Left ventricle myocardium superior (tissue), 1 donor: Measurements from ENCODE around the gene CDKN2D. TPM values are rescaled to one million over a fixed set of nuclear protein-coding genes. Genes with fewer than 3 reads are reported as not detected.
"Not testable (repeated sequence)": the region's sequence is repeated elsewhere in the genome, so short reads cannot be mapped to it uniquely, and the experiment has no call there.

Experiments used
- ATAC-seq: fragments of 200-7000 bp; cut with Tn5 transposase; one replicate; pipeline ENCODE4 v1.9.1; 2020; ENCODE audit warnings: mild to moderate bottlenecking, moderate library complexity
- DNase-seq: peaks from one replicate; pipeline ENCODE4 v3.0.0-alpha.2; 2020
- intact Hi-C: fragments of 100-400 bp; cut with micrococcal nuclease; formaldehyde crosslinking; loops from one replicate; pipeline ENCODE4 v1.11.0; 2022
- total RNA-seq: library from RNA; stranded (reverse); fragmentation: NEBNext Ultra II Directional; extraction: Animal tissue kit (Norgen Biotek cat#: 25700); gene quantifications from one replicate; pipeline ENCODE4 v1.2.1, GENCODE V29; 2021
- donor health status: DM: no; HTN: yes; CAD: no; lungs with severe emphysema.

CDKN2D gene
- total RNA-seq, 1 donor from 2014 or later = 8.3 TPM

DNA sequence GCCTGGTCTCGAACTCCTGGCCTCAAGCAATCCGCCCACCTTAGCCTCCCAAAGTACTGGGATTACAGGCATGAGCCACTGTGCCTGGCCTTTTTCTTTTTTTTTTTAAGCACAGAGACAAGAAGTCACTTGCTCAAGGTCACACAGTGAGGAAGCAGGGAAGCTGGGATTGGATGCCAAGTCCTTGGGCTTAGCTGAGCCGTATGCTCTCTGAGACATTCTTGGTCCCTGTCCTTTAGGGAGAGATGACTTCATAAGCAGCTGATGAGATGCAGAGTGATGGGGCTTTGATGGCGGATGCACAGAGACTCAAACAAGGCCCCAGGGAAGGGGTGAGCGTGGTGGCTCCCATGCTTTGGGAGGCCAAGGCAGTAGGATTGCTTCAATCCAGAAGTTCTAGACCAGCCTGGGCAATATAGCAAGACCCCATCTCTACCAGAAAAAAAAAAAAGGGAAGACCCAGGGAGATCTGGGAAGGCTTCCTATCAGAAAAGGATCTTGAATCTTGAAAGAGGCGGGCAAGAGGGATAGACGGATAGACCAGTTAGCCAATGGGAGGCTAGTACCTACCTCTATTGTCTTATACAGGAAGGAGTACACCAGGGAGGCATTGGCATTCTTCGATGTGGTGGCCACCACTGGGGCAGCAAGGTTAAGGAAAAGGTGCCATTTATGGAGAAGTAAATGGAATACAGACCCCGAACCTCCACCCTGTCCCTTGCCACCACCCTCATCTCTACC is 14.4 kb upstream of the CDKN2D start:
- ATAC-seq (no peak), DNase-seq (no peak)
- intact Hi-C loops = no loop called here

DNA sequence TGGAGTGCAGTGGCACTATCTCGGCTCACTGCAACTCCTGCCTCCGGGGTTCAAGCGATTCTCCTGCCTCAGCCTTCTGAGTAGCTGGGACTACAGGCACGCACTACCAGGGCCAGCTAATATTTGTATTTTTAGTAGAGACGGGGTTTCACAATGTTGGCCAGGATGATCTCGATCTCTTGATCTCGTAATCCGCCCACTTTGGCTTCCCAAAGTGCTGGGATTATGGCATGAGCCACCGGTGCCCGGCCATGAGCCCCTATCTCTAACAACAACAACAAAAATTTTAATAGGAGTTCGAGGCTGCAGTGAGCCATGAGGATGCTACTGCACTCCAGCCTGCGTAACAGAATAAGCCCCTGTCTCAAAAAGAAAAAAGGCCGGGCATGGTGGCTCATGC is 13.3 kb upstream of the CDKN2D start:
- intact Hi-C loops = no loop called here
- no peak for DNase-seq
- ATAC-seq = no peak

- peak; percentile 90 for DNase-seq
- intact Hi-C loops = loop anchor here (2.0 kb wide), 1 partner anchor 64 kb away; no protein-coding TSS in a partner anchor
- ATAC-seq = peak; percentile 94
Observed at GRCh38 chr19:10580979-10581631, 12.3 kb upstream of the CDKN2D start.

DNA sequence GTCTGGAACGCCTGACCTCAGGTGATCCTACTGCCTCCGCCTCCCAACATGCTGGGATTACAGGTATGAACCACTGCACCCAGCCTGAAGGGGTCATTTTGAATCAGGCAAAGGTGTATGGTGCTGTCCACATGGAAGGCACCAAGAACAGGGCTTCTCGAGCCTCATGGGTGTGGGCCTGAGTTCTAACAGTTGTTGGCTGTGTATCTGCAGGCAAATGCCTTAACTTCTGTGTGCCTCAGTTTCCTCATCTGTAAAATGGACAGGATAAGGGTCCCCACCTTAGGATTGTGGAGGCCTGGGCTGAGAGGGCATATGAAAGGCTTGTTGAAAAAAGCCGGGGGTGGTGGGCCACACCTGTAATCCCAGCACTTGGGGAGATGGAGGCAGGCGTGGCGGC is 9.2 kb upstream of the CDKN2D start:
- intact Hi-C loops = no loop called here
- no peak for ATAC-seq
- no peak for DNase-seq

GRCh38 chr19:10575011-10575716 is 6.4 kb upstream of the CDKN2D start:
- no peak for ATAC-seq
- no peak for DNase-seq
- intact Hi-C loops = no loop called here

DNA sequence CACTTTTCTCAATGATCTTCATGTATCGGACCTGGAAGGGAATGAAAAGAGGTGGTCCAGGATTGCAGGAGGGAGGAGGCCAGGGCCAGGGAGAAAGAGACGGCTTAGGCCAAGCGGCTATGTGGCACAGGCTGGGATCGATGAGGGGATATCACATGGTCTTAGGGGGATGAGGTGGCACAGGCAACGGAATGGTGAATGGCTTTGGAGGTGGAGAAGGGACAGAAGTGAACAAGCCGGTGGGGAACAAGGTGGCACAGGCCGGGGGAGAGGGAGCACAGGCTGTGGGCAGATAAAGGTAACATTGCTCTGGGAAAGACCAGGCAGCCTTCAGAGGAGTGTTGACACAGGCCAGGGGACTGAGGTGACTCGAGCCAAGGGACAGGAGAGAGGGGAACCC is 5.7 kb upstream of the CDKN2D start:
- intact Hi-C loops = no loop called here
- no peak for DNase-seq
- no peak for ATAC-seq

DNA sequence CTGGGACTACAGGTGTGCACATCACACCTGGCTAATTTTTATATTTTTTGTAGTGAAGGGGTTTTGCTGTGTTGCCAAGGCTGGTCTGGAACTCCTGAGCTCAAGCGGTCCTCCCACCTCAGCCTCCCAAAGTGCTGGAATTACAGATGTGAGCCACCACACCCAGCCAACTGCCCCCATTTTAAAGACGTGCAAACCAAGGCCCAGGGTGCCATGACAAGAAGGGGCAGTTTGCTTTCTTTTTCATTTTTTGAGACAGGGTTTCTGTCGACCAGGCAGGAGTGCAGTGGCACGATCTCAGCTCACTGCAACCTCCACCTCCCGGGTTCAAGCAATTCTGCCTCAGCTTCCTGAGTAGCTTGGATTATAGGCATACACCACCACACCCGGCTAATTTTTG is 5.0 kb upstream of the CDKN2D start:
- intact Hi-C loops, DNase-seq, ATAC-seq: not testable (repeated sequence)

- intact Hi-C loops = no loop called here
- ATAC-seq (no peak), DNase-seq (no peak)
Observed at GRCh38 chr19:10568062-10568825, 535 bp downstream of the CDKN2D start.

- ATAC-seq = no peak
- intact Hi-C loops = no loop called here
Observed at GRCh38 chr19:10567656-10568055, 1.1 kb downstream of the CDKN2D start.

GRCh38 chr19:10566658-10567410 is 1.9 kb downstream of the CDKN2D start:
- DNase-seq = peak; percentile 45
- no peak for ATAC-seq
- intact Hi-C loops = no loop called here

More at GRCh38 chr19:10567656-10568055, 1.1 kb downstream of the CDKN2D start:
- no peak for DNase-seq

- intact Hi-C loops = no loop called here
- ATAC-seq (no peak), DNase-seq (no peak)
Observed at GRCh38 chr19:10566408-10566657, 2.4 kb downstream of the CDKN2D start.

DNA sequence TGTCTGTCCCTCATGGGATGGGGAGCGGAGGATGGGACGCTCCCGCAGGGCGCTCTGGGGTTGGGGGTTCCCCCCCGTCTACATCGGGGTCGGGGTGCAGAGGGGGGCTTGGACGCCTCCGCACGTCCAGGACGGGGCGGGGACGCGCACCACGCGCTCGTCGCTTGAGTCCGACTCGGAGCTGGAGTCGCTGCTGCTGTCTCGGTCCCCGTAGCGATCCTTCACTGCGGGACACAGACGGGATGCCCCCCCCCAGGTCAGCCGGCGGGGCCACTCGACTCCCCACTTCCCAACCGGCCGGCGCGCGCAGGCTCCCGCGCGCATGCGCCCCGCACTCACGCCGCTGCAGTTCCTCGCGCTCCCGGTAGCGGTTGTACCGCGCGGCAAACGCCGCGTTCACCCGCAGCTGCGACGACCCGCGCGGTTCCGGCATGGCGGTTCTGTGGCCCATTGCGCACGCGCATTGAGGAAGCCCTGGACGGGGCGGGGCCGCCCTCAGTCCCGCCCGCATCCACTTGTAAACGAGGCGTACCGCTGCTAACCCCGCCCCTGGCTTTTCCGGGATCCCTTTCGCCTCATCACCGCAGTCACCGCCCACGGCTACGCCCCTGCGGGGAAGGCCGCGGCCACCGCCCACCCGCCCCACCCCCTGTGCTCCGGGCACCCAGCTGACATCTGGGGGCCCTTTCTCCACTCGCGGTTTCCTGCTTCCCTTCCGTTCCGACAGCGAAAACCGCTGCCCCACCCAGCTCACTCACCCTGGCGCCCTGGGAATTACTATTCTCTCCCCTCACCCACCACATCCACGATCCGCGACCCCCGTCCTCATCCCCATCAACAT is 3.0 kb downstream of the CDKN2D start, which contains the start of gene KRI1:
Gene KRI1 (minus strand): TSS at position 444 of the 841 bp plus-strand sequence. CDS start 11 bp downstream, at position 433.
- DNase-seq (peak; percentile 99), ATAC-seq (peak; percentile 82)
- intact Hi-C loops = no loop called here

DNA sequence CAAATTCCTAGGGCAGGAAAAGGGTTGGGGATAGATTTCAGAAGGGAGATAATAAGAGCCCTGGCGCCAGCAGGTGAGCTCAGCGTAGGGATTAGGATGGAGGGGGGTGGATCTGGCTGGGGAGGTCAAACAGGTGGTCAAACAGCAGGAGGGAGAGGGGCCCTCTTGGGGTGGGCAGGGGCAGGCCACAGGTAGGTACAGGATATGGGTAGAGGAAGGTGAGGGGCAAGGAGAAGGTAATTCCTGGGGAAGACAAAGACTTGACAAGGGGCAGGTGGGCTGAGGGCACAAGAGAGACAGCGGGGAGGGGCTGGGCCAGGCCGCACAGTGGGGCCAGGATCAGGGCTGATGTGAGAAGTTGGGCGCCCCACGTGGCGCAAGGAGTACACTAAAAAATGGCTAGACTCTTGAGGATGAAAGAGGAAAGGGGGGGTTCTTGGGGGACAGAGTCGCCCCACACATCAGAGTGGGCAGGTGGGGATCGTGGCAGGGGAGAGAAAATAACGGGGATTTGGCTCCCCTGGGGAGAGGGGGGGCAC is 3.7 kb downstream of the CDKN2D start:
- intact Hi-C loops = no loop called here
- ATAC-seq (peak; percentile 3), DNase-seq (peak; percentile 61)

DNA sequence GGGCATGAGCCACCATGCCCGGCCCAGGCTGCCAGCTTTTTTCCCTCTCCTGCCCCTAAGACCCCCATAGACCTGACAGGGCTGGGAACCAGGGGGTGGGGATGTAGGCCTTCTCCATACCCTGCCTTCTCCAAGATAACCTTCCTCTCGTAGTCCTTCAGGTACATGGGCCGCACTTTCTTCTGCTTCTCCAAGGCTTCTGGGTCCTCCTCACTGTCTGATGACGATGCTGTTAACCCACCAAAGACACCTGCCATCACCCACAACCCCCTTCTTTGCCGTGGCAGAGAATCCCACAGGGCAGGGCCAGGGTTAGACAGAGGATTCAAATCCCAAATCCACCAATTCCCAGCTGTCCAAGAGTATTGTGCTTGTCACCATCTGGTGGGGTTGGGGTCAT is 6.2 kb downstream of the CDKN2D start:
- intact Hi-C loops = no loop called here
- no peak for ATAC-seq
- no peak for DNase-seq

DNA sequence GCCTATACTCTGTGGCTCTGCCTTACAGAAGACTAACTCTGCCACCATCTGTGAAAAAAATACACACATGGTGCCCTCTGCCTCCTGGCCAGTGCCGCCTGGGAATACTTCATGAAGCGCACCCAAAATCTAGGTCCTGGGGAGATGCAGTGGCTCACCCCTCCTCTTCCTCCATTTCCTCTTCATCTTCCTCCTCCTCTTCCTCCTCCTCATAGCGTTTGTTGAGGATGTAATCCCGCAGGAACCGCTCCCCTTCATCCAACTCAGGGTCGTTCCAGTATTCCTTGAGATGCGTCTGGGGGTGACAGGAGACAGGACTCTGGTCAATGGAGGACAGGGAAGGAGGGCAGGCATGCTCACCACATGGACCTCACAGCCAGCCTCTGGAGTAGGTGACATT is 8.6 kb downstream of the CDKN2D start:
- intact Hi-C loops = no loop called here
- no peak for ATAC-seq
- no peak for DNase-seq

DNA sequence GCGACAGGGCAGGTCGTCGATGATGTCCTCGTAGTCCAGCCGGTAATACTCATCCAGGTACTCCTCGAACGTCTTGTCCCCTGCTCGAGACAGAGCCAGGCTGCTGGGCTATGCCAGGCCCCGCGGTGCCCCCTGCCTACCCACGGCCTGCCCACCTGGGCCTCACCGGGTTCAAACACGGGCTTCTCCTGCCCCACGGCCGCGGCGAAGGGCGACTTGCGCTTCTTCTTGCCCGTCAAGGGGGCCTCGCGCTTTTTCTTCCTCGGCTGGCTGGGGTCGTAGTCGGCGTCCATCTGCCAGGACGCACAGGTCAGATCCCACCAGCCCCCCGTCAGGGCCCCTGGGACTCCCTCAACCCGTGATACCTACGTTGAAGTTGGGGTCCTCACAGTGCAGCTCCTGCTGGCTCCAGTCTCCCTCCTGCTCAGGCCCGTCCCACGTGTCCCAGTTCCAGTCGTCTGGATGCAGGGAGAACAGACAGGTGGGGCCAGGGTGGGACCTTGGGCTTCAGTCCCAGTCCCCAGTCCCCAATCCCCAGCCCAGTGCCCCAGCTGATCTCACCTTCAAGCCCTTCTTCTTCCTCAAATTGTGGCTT is 11.1 kb downstream of the CDKN2D start:
- ATAC-seq (no peak), DNase-seq (no peak)
- intact Hi-C loops = no loop called here

DNA sequence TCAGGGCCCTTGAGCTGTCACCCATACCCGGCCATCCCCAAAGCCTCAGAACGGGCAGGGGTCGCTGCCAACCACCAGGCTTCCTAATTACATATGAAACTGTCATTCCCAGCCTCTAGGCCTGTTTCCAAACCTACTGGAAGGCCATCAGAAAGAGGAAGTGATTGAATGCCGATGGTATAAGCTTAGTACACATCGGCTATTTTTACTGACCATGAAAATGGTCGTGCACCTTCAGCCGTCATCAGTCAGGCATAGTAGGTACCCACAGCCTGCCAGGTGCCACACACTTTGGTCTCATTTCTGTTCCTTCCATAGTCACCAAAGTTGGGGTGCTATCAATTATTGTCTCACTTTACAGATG is 13.2 kb downstream of the CDKN2D start:
- DNase-seq = no peak
- intact Hi-C loops = no loop called here
- no peak for ATAC-seq
